Progenitor cell of endocrine pancreas (in vitro differentiated cells): ENCODE results near the gene GABRB1. TPM values are rescaled to one million over a fixed set of nuclear protein-coding genes. Genes with fewer than 3 reads are reported as not detected.

Experiments used
- DNase-seq: peaks from one replicate; pipeline ENCODE4 v3.0.0; 2021; ENCODE audit warnings: low spot score; ENCODE audit not compliant: unreplicated experiment
- H3K27ac Mint-ChIP-seq: 2 replicates; pipeline ENCODE4 v1.8.0; 2021; ENCODE audit warnings: mild to moderate bottlenecking, moderate library complexity, mixed read lengths
- H3K27me3 Mint-ChIP-seq: 2 replicates; pipeline ENCODE4 v1.8.0; 2021; ENCODE audit warnings: mixed read lengths
- H3K36me3 Mint-ChIP-seq: 2 replicates; pipeline ENCODE4 v1.8.0; 2022; ENCODE audit warnings: mixed read lengths; ENCODE audit not compliant: insufficient read depth
- H3K4me1 Mint-ChIP-seq: 2 replicates; pipeline ENCODE4 v1.8.0; 2021; ENCODE audit warnings: low read depth, mixed read lengths
- H3K4me3 Mint-ChIP-seq: 2 replicates; pipeline ENCODE4 v1.8.0; 2021; ENCODE audit warnings: low read depth, mild to moderate bottlenecking, moderate library complexity, mixed read lengths
- H3K9me3 Mint-ChIP-seq: 2 replicates; pipeline ENCODE4 v1.8.0; 2021; ENCODE audit warnings: low read depth, mixed read lengths
- CTCF ChIP-seq: fragments of 200-600 bp; sonication (generic); IDR thresholded peaks from one replicate; pipeline ENCODE4 v1.5.0; 2021; ENCODE audit warnings: antibody characterized with exemption, mild to moderate bottlenecking; ENCODE audit not compliant: unreplicated experiment
- total RNA-seq: library from RNA; stranded (reverse); gene quantifications from 2 replicates; pipeline ENCODE4 v1.2.1, GENCODE V29; 2021

GABRB1 gene
- total RNA-seq, 1 donor from 2014 or later, result 1.2 TPM

DNA sequence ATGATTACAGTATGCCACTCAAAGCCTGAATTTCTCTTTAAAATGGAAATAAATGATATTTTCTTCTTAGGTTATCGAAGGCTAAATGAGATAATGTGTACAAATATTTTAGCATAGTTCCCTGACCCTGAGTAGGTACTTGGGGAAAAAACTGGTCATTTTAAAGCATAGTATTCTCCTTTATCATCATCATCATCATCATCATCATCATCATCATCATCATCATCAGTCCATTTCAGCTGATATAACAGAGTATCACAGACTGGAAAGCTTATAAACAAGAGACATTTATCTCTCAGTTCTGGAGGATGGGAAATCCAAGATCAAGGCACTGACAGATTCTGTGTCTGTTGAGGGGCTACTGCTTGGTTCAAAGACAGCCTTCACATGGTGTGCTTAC is 13.9 kb downstream of the GABRB1 start:
- H3K4me3 Mint-ChIP-seq, result no peak overlapping the region
- no peak for TF ChIP-seq CTCF

DNA sequence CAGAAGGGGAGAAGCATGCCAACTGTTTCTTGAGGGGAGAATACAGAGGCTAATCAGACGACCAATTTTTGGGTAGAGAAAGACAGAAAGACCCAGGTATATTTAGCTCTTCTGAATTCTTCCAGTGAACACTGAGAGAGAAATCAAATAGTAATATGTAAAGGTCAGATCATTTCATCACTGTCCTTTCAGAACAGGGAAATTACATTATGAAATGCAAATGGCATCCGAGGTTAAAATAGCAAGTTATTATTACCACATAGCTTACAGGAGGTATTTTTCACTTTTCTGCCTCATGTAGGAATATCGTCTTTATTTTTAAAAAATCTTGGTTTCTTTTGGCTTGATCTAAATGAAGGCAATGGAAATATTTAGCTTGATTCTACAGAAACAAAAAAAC is 18.0 kb downstream of the GABRB1 start:
- no peak overlapping the region for H3K27ac Mint-ChIP-seq
- H3K36me3 Mint-ChIP-seq, result no peaks in the 10 kb centered on the region
- H3K9me3 Mint-ChIP-seq, result no peaks in the 10 kb centered on the region
- H3K27me3 Mint-ChIP-seq, result no peaks in the 10 kb centered on the region
- H3K4me3 Mint-ChIP-seq, result no peak overlapping the region
- DNase-seq, result no peak
- no peak for TF ChIP-seq CTCF
- H3K4me1 Mint-ChIP-seq, result no peaks in the 10 kb centered on the region

More for the DNA sequence above, 13.9 kb downstream of the GABRB1 start:
- Mint-ChIP-seq H3K36me3 (no peaks in the 10 kb centered on the region), H3K27ac (no peak overlapping the region), H3K27me3 (peaks cover 15% of the 10 kb centered on the region), H3K9me3 (no peaks in the 10 kb centered on the region), H3K4me1 (no peaks in the 10 kb centered on the region)
- DNase-seq, result no peak

DNA sequence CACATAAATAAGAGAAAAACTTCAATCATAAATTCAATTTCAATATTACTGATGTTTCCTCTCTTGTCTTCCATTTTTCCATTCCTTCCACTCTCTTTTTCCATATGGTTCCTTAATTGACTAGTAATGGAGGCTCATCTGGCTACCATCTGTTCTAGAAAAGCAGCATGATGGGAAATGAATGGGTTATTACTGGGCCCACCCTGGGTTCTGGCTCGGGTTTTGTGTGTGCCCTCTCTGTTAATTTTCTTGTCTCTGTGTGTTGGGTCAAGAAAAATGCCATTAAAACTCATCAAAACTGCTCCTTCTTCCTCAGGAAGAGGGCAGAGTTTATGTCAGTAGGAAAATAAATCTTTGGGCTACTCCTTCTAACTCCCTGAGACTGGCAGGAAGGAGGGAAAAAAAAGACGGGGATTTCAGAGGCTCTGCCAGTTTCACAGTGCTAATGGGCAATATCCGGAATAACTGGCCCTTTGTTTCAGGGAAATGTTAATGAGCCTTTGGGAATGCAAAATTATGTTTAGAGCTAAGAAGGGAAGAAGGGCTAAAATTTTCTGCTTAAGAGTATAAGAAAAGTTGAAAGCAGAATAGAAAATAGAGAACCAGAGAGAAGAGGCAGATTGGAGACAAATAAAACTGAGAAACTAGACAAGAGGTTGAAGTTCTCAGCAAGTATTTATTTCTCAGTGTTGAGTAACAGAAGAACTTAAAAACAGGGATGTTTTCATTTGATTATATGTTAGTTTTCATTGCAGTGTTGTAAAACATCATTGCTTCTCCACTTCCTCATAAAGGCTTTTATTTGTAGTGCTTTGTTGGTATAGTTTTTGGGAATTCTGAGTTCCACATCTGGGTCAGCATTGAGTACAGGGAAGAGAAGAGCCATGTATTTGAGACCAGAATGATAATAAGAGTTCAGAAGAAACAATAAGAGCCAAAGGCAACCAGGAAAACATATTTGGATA is 19.7 kb downstream of the GABRB1 start:
- TF ChIP-seq CTCF, result no peak
- no peaks in the 10 kb centered on the region for H3K36me3 Mint-ChIP-seq
- no peaks in the 10 kb centered on the region for H3K9me3 Mint-ChIP-seq
- no peak overlapping the region for H3K27ac Mint-ChIP-seq
- DNase-seq, result no peak
- H3K4me3 Mint-ChIP-seq, result no peak overlapping the region
- H3K27me3 Mint-ChIP-seq, result no peaks in the 10 kb centered on the region
- no peaks in the 10 kb centered on the region for H3K4me1 Mint-ChIP-seq

- DNase-seq, result no peak
- Mint-ChIP-seq H3K36me3 (no peaks in the 10 kb centered on the region), H3K27me3 (no peaks in the 10 kb centered on the region), H3K9me3 (no peaks in the 10 kb centered on the region), H3K4me1 (no peaks in the 10 kb centered on the region), H3K27ac (no peak overlapping the region), H3K4me3 (no peak overlapping the region)
- no peak for TF ChIP-seq CTCF
These were observed 22.1 kb downstream of the GABRB1 start for GRCh38 chr4:47053485-47053884.

GRCh38 chr4:47054130-47054529 is 22.8 kb downstream of the GABRB1 start:
- no peak for TF ChIP-seq CTCF
- no peaks in the 10 kb centered on the region for H3K36me3 Mint-ChIP-seq
- no peak for DNase-seq
- no peaks in the 10 kb centered on the region for H3K4me1 Mint-ChIP-seq
- H3K4me3 Mint-ChIP-seq, result no peak overlapping the region
- H3K27me3 Mint-ChIP-seq, result no peaks in the 10 kb centered on the region
- no peak overlapping the region for H3K27ac Mint-ChIP-seq
- no peaks in the 10 kb centered on the region for H3K9me3 Mint-ChIP-seq
